Daoy (cell line): ENCODE data around the gene PNKD. TPM values are rescaled to one million over a fixed set of nuclear protein-coding genes. Genes with fewer than 3 reads are reported as not detected.

Source experiments
- DNase-seq: peaks from one replicate; pipeline ENCODE4 v3.0.0-alpha.2; 2015; ENCODE audit warnings: low read depth
- total RNA-seq: library from RNA; depleted of rRNA; stranded (reverse); fragments of >200 nt; shearing (Covaris generic); gene quantifications from 2 replicates; pipeline ENCODE4 v1.2.3, GENCODE V29; 2014

PNKD gene
- total RNA-seq, 1 experiment from 2014 or later, result 36.4 TPM

DNA sequence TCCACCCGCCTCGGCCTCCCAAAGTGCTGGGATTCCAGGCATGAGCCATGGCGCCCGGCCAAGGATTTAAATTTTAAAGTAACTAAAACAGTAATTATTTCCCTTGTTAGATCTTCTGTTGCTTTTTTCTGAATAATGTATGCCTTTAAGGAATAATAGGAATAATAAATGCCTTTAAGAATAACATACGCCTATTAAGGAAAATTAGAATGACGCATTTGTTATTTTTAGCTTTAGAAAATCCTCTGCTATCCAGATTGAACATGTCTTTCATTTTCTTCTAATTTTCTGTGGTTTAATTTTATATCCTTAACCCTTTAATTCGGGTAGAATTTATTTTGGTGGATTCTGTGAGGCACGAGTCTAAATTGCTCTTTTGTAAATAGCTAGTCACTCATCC, 45.1 kb downstream of the PNKD start:
- DNase-seq, result no peak

DNA sequence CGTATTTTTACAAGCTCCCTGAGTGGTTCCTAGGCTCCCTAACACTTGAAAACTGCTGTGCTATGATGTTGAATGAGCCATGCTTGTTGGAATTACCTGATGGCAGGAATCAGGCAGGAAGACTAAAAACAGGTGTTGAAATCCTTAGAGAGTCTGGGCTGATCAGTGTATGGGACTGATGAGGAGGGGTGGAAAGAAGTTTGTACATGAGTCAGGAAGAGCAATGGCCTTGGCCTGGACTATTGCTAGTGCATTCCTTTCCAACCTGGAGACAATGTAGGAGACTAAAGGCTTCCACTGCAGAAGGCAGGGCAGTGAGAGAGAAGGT, 46.9 kb downstream of the PNKD start:
- DNase-seq, result no peak

DNA sequence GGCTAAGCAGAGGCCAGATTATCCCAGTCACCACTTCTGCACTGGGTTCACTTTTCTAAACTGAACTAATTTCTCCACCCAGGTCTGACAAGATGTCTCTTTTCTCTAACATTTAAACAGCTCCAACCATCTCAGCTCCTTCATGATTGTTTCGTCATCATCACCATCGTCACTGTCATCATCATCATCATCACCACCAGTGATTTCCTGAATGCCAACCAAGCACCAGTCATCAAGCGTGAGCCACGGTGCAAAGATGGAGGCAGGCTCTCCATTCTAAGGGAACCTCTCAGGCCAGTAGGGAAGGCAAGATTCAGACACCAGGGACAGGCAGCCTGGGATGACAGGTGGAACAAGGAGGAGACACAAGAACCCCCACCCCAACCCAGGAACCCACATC, 47.5 kb downstream of the PNKD start:
- no peak for DNase-seq

DNA sequence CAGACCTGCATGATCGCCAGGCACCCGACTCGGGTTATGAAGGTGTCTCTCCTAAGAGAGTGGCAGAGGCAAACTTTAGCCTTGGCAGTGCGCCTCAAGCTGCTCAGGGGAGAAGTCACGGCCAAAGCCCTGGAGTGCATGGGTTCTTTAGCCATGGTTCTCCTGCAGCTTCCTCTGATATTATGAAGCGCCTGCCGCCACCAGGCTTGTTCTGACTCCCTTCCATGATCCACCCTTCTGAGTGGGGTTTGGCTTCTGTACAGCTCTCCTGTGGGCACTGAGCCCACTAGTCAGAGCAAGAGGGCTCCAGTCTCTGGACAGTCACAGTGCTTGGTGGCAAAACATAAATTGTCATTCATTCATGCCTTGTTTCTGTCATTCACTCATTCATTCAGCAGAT, 47.9 kb downstream of the PNKD start:
- no peak for DNase-seq

DNA sequence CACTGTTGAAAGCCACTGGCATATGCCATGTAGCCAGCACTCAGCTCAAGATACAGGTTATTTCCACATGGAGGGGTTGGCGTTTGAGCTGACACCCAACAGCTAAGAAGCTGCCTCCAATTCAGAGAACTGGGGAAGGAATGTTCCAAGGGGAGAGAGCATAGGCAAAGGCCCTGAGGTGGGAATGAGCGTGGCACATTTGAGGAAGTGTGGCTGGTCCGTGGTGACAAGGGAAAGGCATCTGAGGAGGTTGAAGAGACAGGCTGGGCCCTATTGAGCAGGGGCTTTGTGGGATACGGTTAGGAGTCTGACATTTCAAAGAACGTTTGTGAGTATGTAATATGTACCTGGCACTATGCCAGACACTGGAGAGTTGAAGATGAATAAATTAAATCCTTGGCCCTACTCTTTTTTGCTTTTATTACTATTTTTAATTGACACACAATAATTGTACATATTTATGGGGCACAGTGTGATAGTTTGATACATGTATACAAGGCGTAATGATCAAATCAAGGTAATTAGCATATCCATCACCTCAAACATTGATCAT, 49.6 kb downstream of the PNKD start:
- DNase-seq, result no peak

DNA sequence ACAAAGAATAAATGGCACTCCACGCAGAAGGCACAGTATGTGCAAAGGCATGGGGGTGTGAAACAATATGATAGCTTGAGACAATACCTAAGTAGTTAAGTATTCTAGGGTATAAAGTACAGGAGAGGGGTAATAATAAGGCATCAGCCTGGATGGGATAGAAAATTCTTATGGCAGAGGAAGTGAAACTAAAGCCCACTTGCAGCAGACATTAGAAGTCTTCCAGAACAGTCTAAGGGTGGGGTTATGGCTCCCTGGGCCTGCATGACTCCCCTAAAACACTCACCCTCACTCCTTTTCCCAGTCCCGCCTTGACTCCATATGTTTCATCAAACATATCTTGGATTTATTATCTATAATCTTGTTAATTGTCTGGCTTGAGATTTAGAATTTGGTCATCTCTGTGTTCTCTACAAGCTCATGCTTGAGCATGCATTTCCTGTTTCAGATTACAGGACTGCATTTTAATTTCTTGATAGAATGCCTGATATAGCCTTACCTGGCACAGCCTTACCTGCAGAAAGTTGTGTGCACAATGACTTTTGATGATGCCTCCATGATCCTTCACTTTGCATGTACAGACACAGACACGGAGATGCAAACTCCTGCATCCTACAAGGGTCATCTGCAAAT, 50.5 kb downstream of the PNKD start:
- no peak for DNase-seq

DNA sequence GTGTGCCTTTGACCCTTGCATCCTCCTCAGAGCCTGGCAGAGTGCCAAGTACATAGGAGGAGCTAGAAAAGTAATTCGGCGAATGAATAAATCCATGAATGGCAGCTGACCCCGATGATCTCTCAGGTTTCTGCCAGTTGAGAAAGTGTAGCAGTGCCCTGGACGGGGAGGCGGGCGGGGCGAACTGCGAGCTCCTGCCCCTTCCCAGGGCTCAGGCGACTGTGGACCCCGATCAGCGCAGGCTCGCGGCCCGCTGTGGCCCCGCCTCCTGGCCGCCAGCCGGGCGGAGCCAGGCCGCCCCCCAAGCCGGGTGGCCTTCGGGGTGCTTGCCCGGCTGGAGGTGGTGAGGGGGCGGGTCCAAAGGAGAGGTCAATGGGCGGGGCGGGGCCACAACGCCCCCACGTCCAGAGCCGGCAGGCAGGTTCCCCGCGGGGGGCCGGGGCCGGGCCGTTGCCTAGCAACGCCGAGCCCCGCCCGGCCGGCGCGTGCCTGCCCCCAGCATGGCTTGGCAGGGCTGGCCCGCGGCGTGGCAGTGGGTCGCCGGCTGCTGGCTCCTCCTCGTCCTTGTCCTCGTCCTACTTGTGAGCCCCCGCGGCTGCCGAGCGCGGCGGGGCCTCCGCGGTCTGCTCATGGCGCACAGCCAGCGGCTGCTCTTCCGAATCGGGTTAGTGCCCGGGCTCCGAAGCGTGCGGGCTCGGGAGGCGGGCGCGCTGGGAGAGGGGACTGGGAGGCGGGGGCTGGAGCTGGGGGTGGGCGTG, 52.6 kb downstream of the PNKD start:
- peak; percentile 85 for DNase-seq

DNA sequence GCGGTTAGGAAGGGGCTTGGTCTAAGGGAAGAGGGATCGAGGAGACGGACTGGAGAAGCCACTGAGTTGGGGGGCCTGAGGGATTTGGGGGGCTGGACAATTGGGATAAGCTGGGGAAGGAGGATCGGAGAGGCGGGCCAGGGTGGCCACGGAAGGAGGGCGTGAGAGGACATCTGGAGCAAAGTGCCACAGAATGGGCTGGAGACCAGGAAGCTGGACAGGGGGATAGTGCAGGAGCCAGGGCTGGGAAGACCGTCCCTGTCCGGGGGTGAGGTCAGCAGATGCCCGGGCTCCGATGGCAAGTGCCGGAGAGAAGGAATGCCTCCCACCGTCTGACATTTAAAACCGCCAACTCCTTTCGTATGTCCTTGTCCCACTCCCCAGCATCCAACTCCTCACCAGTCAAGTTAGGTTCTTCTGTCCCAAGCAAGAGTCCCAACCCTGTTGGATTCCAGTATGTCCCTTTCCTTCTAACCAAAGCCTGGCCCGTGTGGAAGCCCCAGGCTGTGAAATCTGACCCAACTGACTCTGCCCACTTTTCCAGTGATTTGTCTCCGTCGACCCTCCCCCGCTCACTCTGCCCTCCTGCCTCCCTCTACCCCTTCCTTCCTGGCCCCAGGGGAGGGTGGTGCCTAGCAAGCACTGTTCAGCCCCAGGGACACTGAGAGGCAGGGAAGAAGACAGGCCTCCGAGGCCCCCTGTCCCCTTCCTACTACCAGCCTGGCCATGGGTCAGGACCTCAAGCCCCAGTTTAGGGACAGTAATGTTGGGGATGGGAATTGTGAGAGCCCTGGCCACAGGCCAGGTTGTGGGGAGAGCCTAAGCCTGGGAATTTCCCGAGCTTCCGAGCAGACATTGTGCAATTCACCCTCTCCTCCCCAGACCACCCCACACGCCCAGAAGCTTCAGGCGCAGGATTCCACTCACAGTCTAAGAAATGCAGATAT, 53.5 kb downstream of the PNKD start:
- peak; percentile 89 for DNase-seq

DNA sequence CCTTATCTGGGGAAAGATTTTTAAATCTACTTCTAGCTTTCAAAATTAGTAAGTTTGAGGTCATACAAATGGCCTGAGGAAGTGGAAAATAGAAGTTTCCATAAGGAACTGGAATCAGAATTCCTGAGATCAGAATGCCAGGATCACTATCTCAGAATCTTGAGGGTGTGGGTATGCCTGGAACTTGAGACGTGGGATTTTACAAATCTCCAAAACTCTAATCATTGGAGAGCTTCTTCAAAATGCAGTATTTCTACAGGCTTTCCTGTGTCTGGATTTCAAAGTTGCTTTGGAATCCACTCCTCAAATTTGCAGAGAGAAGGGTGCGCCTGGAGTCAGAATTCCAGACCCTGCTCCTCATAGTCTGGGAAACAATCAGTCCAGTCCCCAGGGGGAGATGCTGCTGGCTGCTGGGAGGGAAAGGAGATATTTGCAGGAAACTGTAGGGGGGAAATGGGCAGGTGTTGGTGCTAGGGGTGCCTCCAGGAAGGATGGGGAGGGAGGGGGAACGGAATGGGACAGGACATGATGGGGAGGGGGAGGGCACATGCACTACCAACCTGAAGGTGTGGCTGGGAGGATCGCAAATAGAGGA, 55.3 kb downstream of the PNKD start:
- no peak for DNase-seq

DNA sequence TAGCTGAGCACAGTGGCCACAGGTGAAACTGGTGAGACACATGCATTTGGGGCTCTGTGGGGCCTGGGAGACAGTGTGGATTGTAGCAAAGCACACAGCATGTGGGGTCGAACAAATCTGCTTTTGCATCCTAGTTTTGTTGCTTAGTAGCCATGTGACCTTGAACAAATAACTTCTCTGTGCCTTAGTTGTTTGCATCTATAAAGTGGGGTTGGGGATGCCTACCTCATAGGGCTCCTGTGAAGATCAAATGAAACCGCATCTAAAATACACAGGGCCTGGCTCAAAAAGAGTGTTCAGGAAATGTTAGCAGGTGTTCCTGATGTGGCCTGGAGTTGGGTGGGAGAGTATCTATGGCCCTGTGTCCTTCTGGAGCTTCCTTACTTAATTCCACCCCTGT, 56.0 kb downstream of the PNKD start:
- no peak for DNase-seq

DNA sequence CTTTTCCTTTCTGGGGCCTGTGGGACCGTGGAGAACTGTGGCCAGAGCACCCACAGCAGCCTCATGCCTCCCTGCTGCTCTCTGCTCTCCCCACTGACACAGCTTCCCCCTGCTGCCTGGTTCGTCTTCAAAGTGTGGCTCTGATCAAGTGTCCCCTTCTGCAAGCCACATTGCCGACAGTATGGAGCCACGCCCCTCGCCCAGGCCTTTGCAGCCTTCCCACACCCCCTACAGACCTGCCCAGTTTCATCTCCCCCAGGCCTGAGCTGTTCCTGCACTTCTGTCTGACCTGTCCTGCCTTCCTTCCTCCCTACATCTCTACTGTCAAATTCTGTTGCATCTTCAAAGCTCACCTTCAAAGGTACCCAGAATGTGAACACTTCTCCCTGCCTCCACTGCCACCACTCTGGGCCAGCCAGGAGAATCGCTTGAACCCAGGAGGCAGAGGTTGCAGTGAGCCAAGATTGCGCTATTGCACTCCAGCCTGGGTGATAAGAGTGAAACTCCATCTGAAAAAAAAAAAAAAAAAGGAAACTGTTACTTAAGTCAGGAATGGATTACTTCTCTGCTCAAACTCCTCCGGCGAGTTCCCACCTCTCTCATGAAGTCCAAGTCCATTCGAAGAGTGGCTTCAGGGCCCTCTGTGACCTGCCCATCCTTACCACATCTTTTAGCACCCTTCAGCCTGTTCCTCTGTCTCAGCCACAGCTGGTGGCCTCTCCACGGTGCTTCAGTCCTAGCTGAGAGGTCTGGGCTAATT, 57.3 kb downstream of the PNKD start:
- DNase-seq, result no peak

DNA sequence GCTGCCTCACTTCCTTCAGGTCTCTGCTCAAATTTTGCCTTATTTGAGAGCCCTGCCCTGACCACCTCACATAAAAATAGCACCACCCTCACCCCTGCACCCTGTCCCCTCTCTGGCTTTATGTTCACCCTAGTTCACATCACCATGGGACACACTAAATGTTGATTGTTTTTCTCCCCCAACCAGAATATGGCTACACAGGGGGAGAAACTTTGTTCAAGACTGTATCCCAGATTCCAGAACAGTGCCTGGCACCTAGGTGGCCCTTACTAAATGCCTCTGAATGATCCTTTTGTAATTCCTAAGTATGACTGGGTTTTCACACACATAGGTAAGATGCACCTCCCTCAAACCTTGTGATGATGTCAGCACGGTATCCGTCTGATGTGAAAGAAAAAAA, 58.0 kb downstream of the PNKD start:
- DNase-seq, result no peak

DNA sequence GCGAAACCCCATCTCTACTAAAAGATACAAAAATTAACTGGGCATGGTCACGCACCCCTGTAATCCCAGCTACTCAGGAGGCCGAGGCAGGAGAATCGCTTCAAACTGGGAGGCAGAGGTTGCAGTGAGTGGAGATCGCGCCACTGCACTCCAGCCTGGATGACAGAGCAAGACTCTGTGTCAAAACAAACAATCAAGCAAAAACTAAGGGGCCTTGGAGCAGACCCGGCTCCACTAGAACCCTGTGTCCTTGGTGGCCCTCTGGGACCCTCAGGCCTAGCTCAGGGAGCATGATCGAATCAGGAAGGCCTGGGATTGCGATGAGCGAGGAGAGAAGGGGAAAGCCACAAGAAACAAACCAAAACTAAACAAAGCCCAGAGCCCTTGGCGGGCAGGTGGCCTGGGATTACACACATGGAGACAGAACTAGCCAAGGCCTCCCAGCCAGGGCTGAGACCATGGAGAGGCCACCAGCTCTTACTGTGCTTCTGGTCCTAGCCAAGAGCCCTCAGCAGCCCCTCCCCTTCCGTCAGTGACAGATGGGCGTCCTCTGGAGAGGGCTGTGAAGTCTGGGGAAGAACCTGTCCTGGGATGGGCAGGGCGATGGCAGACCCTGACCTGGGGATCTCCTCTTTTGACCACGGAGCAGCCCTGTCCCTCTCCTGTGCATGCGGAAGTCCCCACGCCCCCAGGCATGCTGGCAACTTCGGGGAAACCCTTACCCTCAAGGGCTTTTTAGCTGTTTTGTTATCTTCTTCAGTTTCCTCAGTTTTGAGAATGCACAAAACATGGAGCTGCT, 58.9 kb downstream of the PNKD start:
- no peak for DNase-seq

DNA sequence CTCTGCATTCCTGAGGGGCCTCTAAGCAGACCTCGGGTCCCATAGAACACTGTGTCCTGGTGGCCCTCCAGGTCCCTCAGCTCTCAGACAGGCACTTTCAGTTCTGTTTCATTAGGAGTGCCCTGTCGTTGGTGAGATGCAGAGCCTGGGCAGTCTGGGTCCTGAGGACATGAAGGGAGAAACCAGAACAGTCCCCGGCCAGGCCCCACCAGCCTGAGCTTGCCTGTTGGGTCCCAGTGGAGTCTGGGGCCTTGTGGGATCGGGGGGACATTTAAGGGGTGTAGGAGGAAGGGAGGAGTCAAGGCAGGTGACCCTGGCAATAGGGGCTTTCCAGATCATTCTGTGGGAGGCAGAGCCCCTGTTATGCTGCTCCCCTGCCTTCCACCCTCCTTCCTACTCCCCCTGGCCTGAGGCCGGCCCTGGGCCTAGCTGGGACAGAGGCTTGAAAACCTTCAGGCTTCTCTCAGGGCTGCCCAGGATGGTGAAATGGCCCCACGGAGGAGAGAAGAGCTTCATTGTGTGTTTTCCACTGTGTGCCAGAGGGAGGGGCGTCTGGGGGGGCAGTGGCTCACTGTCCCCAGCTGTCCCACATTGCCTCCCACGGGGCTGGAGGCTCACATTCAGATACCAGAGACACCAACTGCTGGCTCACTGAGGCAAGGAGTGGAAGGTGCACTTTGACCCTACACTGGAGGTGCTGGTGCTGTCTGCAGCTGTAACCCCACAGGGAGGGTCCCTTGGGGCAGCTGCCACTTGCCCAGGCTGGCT, 59.7 kb downstream of the PNKD start:
- DNase-seq, result no peak

DNA sequence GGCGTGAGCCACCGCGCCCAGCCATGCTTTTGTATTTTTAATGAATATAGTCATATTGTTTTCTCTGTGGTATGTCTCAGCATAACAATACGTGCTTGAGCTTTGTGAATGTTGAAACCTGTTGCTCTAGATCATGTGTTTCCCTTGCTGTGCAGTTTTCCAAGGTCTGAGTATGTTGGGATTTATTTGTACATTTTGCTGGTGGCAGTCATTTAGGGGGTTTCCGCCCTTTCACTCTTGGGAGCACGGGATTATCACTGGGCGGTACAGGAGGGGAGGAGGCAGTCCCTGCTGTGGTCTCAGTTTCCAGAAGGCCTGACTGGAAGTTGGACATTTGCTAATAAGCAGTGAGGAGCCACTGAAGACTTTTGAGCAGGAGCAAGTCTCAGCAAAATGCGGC, 61.4 kb downstream of the PNKD start:
- no peak for DNase-seq

DNA sequence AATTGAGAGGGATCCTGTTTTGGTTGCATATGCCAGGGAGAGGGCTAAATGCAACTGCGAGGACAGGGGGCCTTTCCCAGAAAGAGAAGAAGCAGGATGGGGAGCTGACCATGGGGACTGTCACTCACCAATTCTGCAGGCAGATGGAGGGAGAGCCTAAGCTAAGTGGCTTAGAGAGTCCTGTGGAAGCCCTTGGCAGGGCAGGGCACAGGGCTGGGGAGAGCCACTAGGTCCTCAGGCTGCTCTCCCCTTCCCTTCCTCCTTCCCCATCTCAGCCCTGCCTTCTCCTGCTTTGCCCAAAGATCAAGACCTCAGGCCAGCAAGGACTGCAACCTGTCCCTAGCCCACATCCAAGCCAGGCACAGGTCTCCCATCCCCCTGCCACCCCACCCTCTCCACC, 62.0 kb downstream of the PNKD start:
- DNase-seq, result no peak

DNA sequence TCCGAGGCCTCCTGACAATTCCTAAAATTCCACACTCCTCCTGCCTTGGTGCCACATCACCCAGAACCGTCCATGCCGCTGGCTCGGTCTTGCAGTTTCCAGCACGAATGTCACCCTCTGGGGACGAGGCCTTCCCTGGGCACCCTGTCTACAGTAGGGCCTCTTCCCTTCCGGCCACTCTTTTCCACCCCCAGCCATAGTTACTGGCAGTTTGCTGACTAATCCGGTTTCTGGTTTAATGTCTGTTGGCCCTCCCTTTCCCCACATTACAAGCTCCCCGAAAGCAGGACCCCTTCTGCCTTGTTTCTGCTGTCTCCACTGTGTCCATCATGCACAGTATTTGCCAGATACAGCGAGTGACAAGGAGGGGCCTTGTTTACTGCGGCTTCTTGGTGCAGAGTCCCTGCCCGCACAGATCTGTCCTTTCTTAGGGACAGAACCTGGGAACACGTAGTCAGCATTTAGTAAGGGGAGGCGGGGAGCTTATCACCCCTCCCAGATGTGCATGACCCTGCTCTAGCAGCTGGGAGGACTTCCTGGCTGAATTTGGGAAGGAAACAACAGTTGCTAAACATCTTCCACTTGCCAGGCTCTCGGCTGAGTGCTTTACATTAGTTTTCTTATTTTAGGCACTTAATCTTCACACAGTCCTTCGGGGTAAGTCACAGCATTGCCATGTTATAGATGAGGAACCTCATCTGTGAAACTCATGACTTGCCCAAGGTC, 62.8 kb downstream of the PNKD start:
- DNase-seq, result no peak

DNA sequence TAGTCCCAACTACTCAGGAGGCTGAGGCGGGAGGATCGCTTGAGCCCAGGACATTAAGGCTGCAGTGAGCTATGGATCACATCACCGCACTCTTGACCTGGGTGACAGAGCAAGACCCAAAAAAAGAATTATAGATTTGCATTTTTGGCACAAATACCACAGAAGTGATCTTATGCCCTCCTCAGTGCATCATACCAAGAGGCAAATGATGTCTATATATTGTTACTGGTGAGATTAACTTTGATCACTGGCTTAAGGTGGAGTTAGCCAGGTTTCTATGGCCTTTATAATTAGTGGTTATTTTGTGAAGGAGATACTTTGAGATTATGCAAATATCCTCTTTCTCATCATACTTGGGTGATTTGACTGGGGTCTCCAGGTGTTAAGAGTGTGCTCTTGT, 64.2 kb downstream of the PNKD start:
- DNase-seq, result no peak

DNA sequence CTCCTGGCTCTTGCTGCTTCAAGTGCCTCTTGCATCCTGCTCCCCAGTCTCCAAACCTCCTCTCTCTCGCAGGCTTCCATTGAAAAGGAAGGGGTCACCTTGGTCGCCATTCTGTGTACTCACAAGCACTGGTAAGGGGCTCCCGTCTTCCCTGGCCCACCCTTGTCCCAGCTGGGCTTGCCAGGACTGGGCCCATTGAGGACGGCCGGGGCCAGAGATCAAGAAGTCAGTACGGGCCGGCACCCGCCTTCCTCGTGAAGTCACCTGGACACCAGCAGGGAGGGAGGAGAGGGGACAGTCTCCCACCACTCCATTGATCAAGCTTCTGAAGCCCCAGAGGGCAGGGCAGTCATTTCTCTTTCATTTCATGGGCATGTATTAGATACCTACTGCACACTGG, 70.3 kb downstream of the PNKD start:
- no peak for DNase-seq
